H1 (cell line): ENCODE measurements around the gene WDR89. TPM values are rescaled to one million over a fixed set of nuclear protein-coding genes. Genes with fewer than 3 reads are reported as not detected.

Experiments used
- CTCF ChIA-PET: fragments of 300-600 bp; sonication (Branson Sonifier 250); formaldehyde crosslinking; loops from one replicate; lab custom pipeline; 2021; ENCODE audit not compliant: partially characterized antibody; lab: Charles Lee
- POLR2A ChIA-PET: fragments of 300-600 bp; sonication (Branson Sonifier 250); formaldehyde crosslinking; loops from one replicate; lab custom pipeline; 2021; ENCODE audit warnings: inconsistent platforms; ENCODE audit not compliant: partially characterized antibody; lab: Charles Lee
- DNase-seq, 2 experiments: peaks; one replicate each; pipeline versions ENCODE4 v3.0.0 to v3.0.0-alpha.2; 2010 to 2022; ENCODE audit warnings: low spot score in 2 of 2, low read depth in 1 of 2, mixed read lengths in 1 of 2
- FAIRE-seq: peaks from 2 replicates; lab custom pipeline; 2011; peaks lifted over from hg19 to GRCh38; lab: Jason Lieb, UNC
- H2AFZ ChIP-seq: 2 replicates; pipeline ENCODE4 v1.8.1; 2012; ENCODE audit warnings: low read length, inconsistent platforms
- H2AK5ac ChIP-seq: 2 replicates; pipeline ENCODE4 v1.6.1; 2013; ENCODE audit warnings: low read depth, low read length
- H2BK120ac ChIP-seq: replicated peaks from 2 replicates; pipeline ENCODE3; 2013; ENCODE audit warnings: low read depth, low read length, inconsistent platforms
- H2BK12ac ChIP-seq: 2 replicates; pipeline ENCODE4 v1.6.1; 2013; ENCODE audit warnings: low read depth, low read length
- H2BK15ac ChIP-seq: 2 replicates; pipeline ENCODE4 v1.6.1; 2013; ENCODE audit warnings: low read length
- H2BK20ac ChIP-seq: 2 replicates; pipeline ENCODE4 v1.6.1; 2013; ENCODE audit warnings: low read length
- H2BK5ac ChIP-seq: 2 replicates; pipeline ENCODE4 v1.6.1; 2013; ENCODE audit warnings: low read depth, low read length
- H3K14ac ChIP-seq: 2 replicates; pipeline ENCODE4 v1.6.1; 2013; ENCODE audit warnings: inconsistent platforms; ENCODE audit not compliant: insufficient read length
- H3K18ac ChIP-seq: 2 replicates; pipeline ENCODE4 v1.6.1; 2013; ENCODE audit warnings: low read length; ENCODE audit errors: extremely low read depth
- H3K23ac ChIP-seq: 2 replicates; pipeline ENCODE4 v1.6.1; 2013; ENCODE audit warnings: inconsistent platforms; ENCODE audit not compliant: insufficient read length
- H3K23me2 ChIP-seq: 2 replicates; pipeline ENCODE4 v1.6.1; 2013; ENCODE audit warnings: low read depth, low read length
- H3K27ac ChIP-seq: 2 replicates; pipeline ENCODE4 v1.6.1; 2011; ENCODE audit warnings: low read depth, low read length, inconsistent platforms
- H3K27me3 ChIP-seq, 4 experiments: replicated peaks in 1 of 4; 1 replicate in 1 of 4; 2 replicates in 3 of 4; pipeline versions ENCODE4 v1.6.1 to v1.8.1; 2011 to 2013; ENCODE audit warnings: low read length in 3 of 4, mild to moderate bottlenecking in 3 of 4, inconsistent platforms in 2 of 4, mixed read lengths in 2 of 4, moderate library complexity in 1 of 4; ENCODE audit not compliant: control insufficient read depth in 3 of 4, insufficient read depth in 3 of 4; ENCODE audit errors: extremely low read depth in 1 of 4
- H3K36me3 ChIP-seq, 4 experiments: 2 replicates each; pipeline versions ENCODE4 v1.6.1 to v1.8.1; 2011 to 2013; ENCODE audit warnings: mild to moderate bottlenecking in 4 of 4, low read length in 3 of 4, moderate library complexity in 2 of 4, control low read depth in 1 of 4, inconsistent platforms in 1 of 4; ENCODE audit not compliant: insufficient read depth in 4 of 4, control insufficient read depth in 2 of 4
- H3K4ac ChIP-seq: replicated peaks from 2 replicates; pipeline ENCODE3; 2013; ENCODE audit warnings: low read length, low read depth, mixed read lengths, inconsistent platforms; ENCODE audit not compliant: insufficient read length
- H3K4me1 ChIP-seq, 4 experiments: replicated peaks in 1 of 4; 1 replicate in 1 of 4; 2 replicates in 3 of 4; pipeline versions ENCODE4 v1.6.1 to v1.8.1; 2011 to 2013; ENCODE audit warnings: low read length in 3 of 4, inconsistent platforms in 2 of 4, mixed read lengths in 1 of 4; ENCODE audit not compliant: insufficient read depth in 4 of 4, control insufficient read depth in 3 of 4
- H3K4me2 ChIP-seq, 2 experiments: 2 replicates each; pipeline versions ENCODE4 v1.6.1 to v1.8.1; 2011 to 2013; ENCODE audit warnings: low read depth in 2 of 2, low read length in 2 of 2, control low read depth in 1 of 2, inconsistent platforms in 1 of 2, mild to moderate bottlenecking in 1 of 2; ENCODE audit not compliant: insufficient read depth in 1 of 2
- H3K4me3 ChIP-seq, 4 experiments: fragments of 200-600, 300-600 bp in 1 of 4; sonication (generic), shearing (Covaris generic), sonication (Bioruptor Twin) in 1 of 4; 2 replicates each; pipeline versions ENCODE4 v1.5.1 to v1.8.1; 2011 to 2016; ENCODE audit warnings: low read length in 4 of 4, low read depth in 3 of 4, control low read depth in 2 of 4, inconsistent platforms in 2 of 4, mild to moderate bottlenecking in 2 of 4, mixed read lengths in 1 of 4, moderate library complexity in 1 of 4; ENCODE audit not compliant: insufficient read depth in 2 of 4; ENCODE audit errors: extremely low read depth in 1 of 4
- H3K56ac ChIP-seq: replicated peaks from 2 replicates; pipeline ENCODE3; 2013; ENCODE audit warnings: low read depth, mild to moderate bottlenecking, mixed read lengths, low read length, inconsistent platforms; ENCODE audit not compliant: insufficient read length
- H3K79me1 ChIP-seq: 2 replicates; pipeline ENCODE4 v1.6.1; 2013; ENCODE audit warnings: low read depth, low read length, control low read depth
- H3K79me2 ChIP-seq, 2 experiments: 2 replicates each; pipeline versions ENCODE4 v1.6.1 to v1.8.1; 2012 to 2013; ENCODE audit warnings: low read length in 2 of 2, mild to moderate bottlenecking in 2 of 2, inconsistent platforms in 1 of 2; ENCODE audit not compliant: insufficient read depth in 2 of 2, control insufficient read depth in 1 of 2
- H3K9ac ChIP-seq, 4 experiments: replicated peaks in 1 of 4; 1 replicate in 1 of 4; 2 replicates in 3 of 4; pipeline versions ENCODE4 v1.6.1 to v1.8.1; 2011 to 2013; ENCODE audit warnings: low read depth in 3 of 4, low read length in 3 of 4, control low read depth in 2 of 4, mild to moderate bottlenecking in 2 of 4, moderate library complexity in 2 of 4, inconsistent platforms in 1 of 4; ENCODE audit errors: extremely low read depth in 1 of 4
- H3K9me3 ChIP-seq, 2 experiments: 2 replicates each; pipeline versions ENCODE4 v1.6.1 to v1.8.1; 2012 to 2013; ENCODE audit warnings: mild to moderate bottlenecking in 2 of 2, moderate library complexity in 2 of 2, control low read depth in 1 of 2, inconsistent platforms in 1 of 2, low read depth in 1 of 2, low read length in 1 of 2, mixed read lengths in 1 of 2; ENCODE audit not compliant: insufficient read depth in 2 of 2
- H4K20me1 ChIP-seq, 2 experiments: replicated peaks in 1 of 2; 2 replicates each; pipeline versions ENCODE3 to v1.8.1; 2011 to 2013; ENCODE audit warnings: inconsistent platforms in 2 of 2, low read length in 2 of 2, mild to moderate bottlenecking in 1 of 2; ENCODE audit not compliant: insufficient read depth in 2 of 2, control insufficient read depth in 1 of 2
- H4K5ac ChIP-seq: 2 replicates; pipeline ENCODE4 v1.6.1; 2013; ENCODE audit warnings: low read length, low read depth, mixed read lengths, inconsistent platforms; ENCODE audit not compliant: insufficient read length
- H4K8ac ChIP-seq: 2 replicates; pipeline ENCODE4 v1.8.0; 2013; ENCODE audit warnings: mild to moderate bottlenecking, moderate library complexity, low read length, inconsistent platforms; ENCODE audit not compliant: insufficient read depth; ENCODE audit errors: extremely low read depth
- H4K91ac ChIP-seq: replicated peaks from 2 replicates; pipeline ENCODE3; 2013; ENCODE audit warnings: low read length, mixed read lengths, inconsistent platforms; ENCODE audit not compliant: insufficient read length
- CBX8 ChIP-seq: fragments of 300-800, 300-1000 bp; sonication (generic); IDR thresholded peaks from 2 replicates; pipeline ENCODE4 v1.7.1; 2016; ENCODE audit warnings: low read depth, low read length, borderline replicate concordance
- CHD1 ChIP-seq: IDR thresholded peaks from 2 replicates; pipeline ENCODE4 v1.6.1; 2012; ENCODE audit warnings: low read depth, low read length, improper control_type of control experiment
- EP300 ChIP-seq, 2 experiments: IDR thresholded peaks; 1 replicate in 1 of 2; 2 replicates in 1 of 2; pipeline ENCODE4 v1.6.1; 2011 to 2012; ENCODE audit warnings: low read depth in 2 of 2, low read length in 2 of 2, mild to moderate bottlenecking in 2 of 2, borderline replicate concordance in 1 of 2, inconsistent platforms in 1 of 2, moderate library complexity in 1 of 2
- NANOG ChIP-seq: IDR thresholded peaks from 2 replicates; pipeline ENCODE4 v1.6.1; 2011; ENCODE audit warnings: low read length, low read depth, mild to moderate bottlenecking, inconsistent platforms; ENCODE audit not compliant: insufficient read depth, poor library complexity, severe bottlenecking
- POU5F1 ChIP-seq: IDR thresholded peaks from 2 replicates; pipeline ENCODE4 v1.6.1; 2011; ENCODE audit warnings: low read depth, mild to moderate bottlenecking, low read length, moderate library complexity
- RXRA ChIP-seq: IDR thresholded peaks from 2 replicates; pipeline ENCODE4 v1.6.1; 2011; ENCODE audit warnings: low read depth, mild to moderate bottlenecking, low read length, moderate library complexity; ENCODE audit not compliant: insufficient read depth
- SIRT6 ChIP-seq: IDR thresholded peaks from one replicate; pipeline ENCODE4 v1.7.1; 2012; ENCODE audit warnings: low read length, inconsistent platforms
- SP1 ChIP-seq: IDR thresholded peaks from 2 replicates; pipeline ENCODE4 v1.6.1; 2011; ENCODE audit warnings: low read depth, low read length
- TAF7 ChIP-seq: optimal IDR thresholded peaks from 2 replicates; pipeline ENCODE3; 2011; ENCODE audit warnings: low read depth, mild to moderate bottlenecking, inconsistent platforms, low read length, moderate library complexity, borderline replicate concordance
- TBP ChIP-seq: IDR thresholded peaks from 2 replicates; pipeline ENCODE4 v1.6.1; 2011; ENCODE audit warnings: low read depth, low read length, improper control_type of control experiment
- TEAD4 ChIP-seq: IDR thresholded peaks from 2 replicates; pipeline ENCODE4 v1.6.1; 2012; ENCODE audit warnings: low read depth, low read length, inconsistent platforms, mixed read lengths
- YY1 ChIP-seq: IDR thresholded peaks from 2 replicates; pipeline ENCODE4 v1.6.1; 2011; ENCODE audit warnings: low read depth, mild to moderate bottlenecking, low read length
- ZNF274 ChIP-seq: IDR thresholded peaks from 2 replicates; pipeline ENCODE4 v1.7.0; 2012; ENCODE audit warnings: low read length, borderline replicate concordance; ENCODE audit errors: extremely low read depth
- WGBS, 2 experiments: shearing (Covaris generic) in 1 of 2; methylation state at CpG; one replicate each; pipeline versions ENCODE4 v1.1.6 to v1.1.7; 2013 to 2015; ENCODE audit warnings: low lambda C conversion rate in 2 of 2, mixed read lengths in 2 of 2, inconsistent platforms in 1 of 2, low coverage in 1 of 2, missing lambda C conversion rate in 1 of 2; ENCODE audit not compliant: insufficient replicate concordance in 2 of 2, insufficient coverage in 1 of 2, insufficient read length in 1 of 2; ENCODE audit errors: extremely low coverage in 1 of 2, missing lambda C conversion rate in 1 of 2; 5-methylcytosine and 5-hydroxymethylcytosine counted together
- polyA plus RNA-seq, 7 experiments: library from polyadenylated mRNA; depleted of rRNA in 3 of 7; stranded (reverse) in 5 of 7; unstranded in 2 of 7; fragments of >200 nt in 5 of 7; fragments of 200-250 nt in 2 of 7; gene quantifications; 1 replicate in 5 of 7; 2 replicates in 1 of 7; 4 replicates in 1 of 7; pipeline versions ENCODE4 v1.2.1 to v1.2.3, GENCODE V29; 2011 to 2013; ENCODE audit warnings: missing spikeins in 2 of 7, mixed read lengths in 2 of 7
- total RNA-seq: library from RNA; stranded (reverse); fragmentation: NEBNext Ultra II Directional; extraction: Animal tissue kit (Norgen Biotek cat#: 25700); gene quantifications from 2 replicates; pipeline ENCODE4 v1.2.1, GENCODE V29; 2021

The WDR89 gene
- total and polyA plus RNA-seq, 2 of the 8 experiments (the other 6 are each of a cell fraction or from before 2014, with no cell fraction given) = 8.3 to 32.9 TPM

- H4K5ac ChIP-seq = no peak overlapping the region
- no peak overlapping the region for H3K14ac ChIP-seq
- H2BK120ac ChIP-seq = no peak overlapping the region
- no peaks in the 10 kb centered on the region for H4K20me1 ChIP-seq
- WGBS, 2 experiments = 100% methylated on average over 1 of the region's 1 CpG; no CpG with 5 or more reads in 1 of the 2 experiments
- H3K9ac ChIP-seq = no peak overlapping the region
- H2AFZ ChIP-seq = no peak overlapping the region
- peak overlapping the region; percentile 27; the same call in 1 of the 2 replicates for H2BK12ac ChIP-seq
- POLR2A ChIA-PET = no interaction called here
- no peak overlapping the region for H3K4ac ChIP-seq
- H3K27me3 ChIP-seq = no peaks in the 10 kb centered on the region
- H2BK15ac ChIP-seq = no peak overlapping the region
- CTCF ChIA-PET = interaction anchor here (0.6 kb wide), 1 partner anchor 309 kb away, joined by 5 read pairs; no protein-coding TSS in a partner anchor
- H2AK5ac ChIP-seq = no peak overlapping the region
- no peak overlapping the region for H3K56ac ChIP-seq
- no peak for DNase-seq
- H3K4me3 ChIP-seq = no peak overlapping the region
- no peak overlapping the region for H2BK20ac ChIP-seq
- no peaks in the 10 kb centered on the region for H3K23me2 ChIP-seq
- H3K27ac ChIP-seq = no peak overlapping the region
- H3K4me2 ChIP-seq = no peak overlapping the region
- no peaks in the 10 kb centered on the region for H3K9me3 ChIP-seq
- no peaks in the 10 kb centered on the region for H3K36me3 ChIP-seq
- H4K8ac ChIP-seq = no peak overlapping the region
- H3K79me2 ChIP-seq = no peaks in the 10 kb centered on the region
- no peak overlapping the region for H4K91ac ChIP-seq
- no peaks in the 10 kb centered on the region for H3K79me1 ChIP-seq
- TF ChIP-seq NANOG = no peak
- TF ChIP-seq EP300 (IDR thresholded peaks at IDR 0.05; ENCODE audit: borderline replicate concordance in 1 of 2, low read depth in 2 of 2, low read length in 2 of 2) = no peak
- no peak for TF ChIP-seq POU5F1
- no peak for TF ChIP-seq TEAD4
- TF ChIP-seq YY1 = no peak
- TF ChIP-seq SP1 = no peak
- no peak for TF ChIP-seq RXRA
- TF ChIP-seq SIRT6 = no peak
- TF ChIP-seq TAF7 = no peak
- TF ChIP-seq ZNF274 = no peak
- TF ChIP-seq TBP = no peak
- no peak for TF ChIP-seq CHD1
- TF ChIP-seq CBX8 = no peak
- TF ChIP-seq, all 59 proteins: peak for 0
- Histone ChIP-seq H2BK5ac (no peak overlapping the region), H3K18ac (no peak overlapping the region), H3K23ac (no peak overlapping the region), H3K4me1 (no peaks in the 10 kb centered on the region)
- FAIRE-seq = no peak
Observed at GRCh38 chr14:63564318-63564717, 77.4 kb downstream of the WDR89 start.
